Gastroesophageal sphincter (tissue), 4 donors: ENCODE data around the gene RNF212. TPM values are rescaled to one million over a fixed set of nuclear protein-coding genes. Genes with fewer than 3 reads are reported as not detected.

ENCODE experiments used
- ATAC-seq: fragments of 150-250 bp; one replicate; pipeline ENCODE4 v1.9.1; 2016; ENCODE audit warnings: mild to moderate bottlenecking, moderate library complexity
- H3K27ac ChIP-seq, 4 donors: fragments of 200-600 bp; sonication (generic) in 3 of 4; 1 replicate in 3 of 4; 2 replicates in 1 of 4; pipeline ENCODE4 v1.5.1; 2016 to 2019
- H3K27me3 ChIP-seq: fragments of 200-600 bp; sonication (generic); one replicate; pipeline ENCODE4 v1.5.1; 2019
- H3K36me3 ChIP-seq, 2 donors: fragments of 200-600 bp; sonication (generic); one replicate each; pipeline ENCODE4 v1.5.1; 2019; ENCODE audit warnings: control low read depth in 1 of 2
- H3K4me1 ChIP-seq, 3 donors: fragments of 200-600 bp; sonication (generic); 1 replicate in 2 of 3; 2 replicates in 1 of 3; pipeline ENCODE4 v1.5.1; 2016 to 2019; ENCODE audit warnings: control low read depth in 2 of 3
- H3K4me3 ChIP-seq, 2 donors: fragments of 200-600 bp; sonication (generic); one replicate each; pipeline ENCODE4 v1.5.1; 2019; ENCODE audit warnings: mild to moderate bottlenecking in 1 of 2, moderate library complexity in 1 of 2
- H3K9me3 ChIP-seq, 3 donors: fragments of 200-600 bp; sonication (generic); one replicate each; pipeline ENCODE4 v1.5.1; 2017 to 2019; ENCODE audit warnings: control low read depth in 2 of 3
- EP300 ChIP-seq: sonication (generic); formaldehyde crosslinking; IDR thresholded peaks from one replicate; pipeline ENCODE4 v1.6.1; 2017; ENCODE audit warnings: antibody characterized with exemption, mild to moderate bottlenecking
- POLR2A ChIP-seq, 2 donors: fragments of 450-650 bp; IDR thresholded peaks; one replicate each; pipeline ENCODE4 v1.6.1; 2017; ENCODE audit warnings: antibody characterized with exemption in 2 of 2, mild to moderate bottlenecking in 2 of 2, moderate library complexity in 1 of 2
- POLR2AphosphoS5 ChIP-seq: sonication (generic); formaldehyde crosslinking; IDR thresholded peaks from one replicate; pipeline ENCODE4 v1.6.1; 2017; ENCODE audit warnings: antibody characterized with exemption
- whole genome bisulfite sequencing, 2 donors: methylation state at CpG; one replicate each; pipeline ENCODE4 v1.1.5; 2018; ENCODE audit warnings: low coverage in 1 of 2; 5-methylcytosine and 5-hydroxymethylcytosine counted together
- total RNA-seq, 4 donors: library from RNA; depleted of rRNA; stranded (reverse); fragments of >200 nt; gene quantifications; one replicate each; pipeline ENCODE4 v1.1.0, GENCODE V29; 2016
- TF ChIP-seq, protein P1 (sequence below), 4 experiments: fragments of 200-600 bp in 2 of 4; fragments of 450-650 bp in 2 of 4; sonication (generic) in 1 of 4; IDR thresholded peaks; one replicate each; pipeline ENCODE4 v1.5.1; 2017 to 2019; ENCODE audit warnings: antibody characterized with exemption in 4 of 4, mild to moderate bottlenecking in 2 of 4, moderate library complexity in 2 of 4

The RNF212 gene
- total RNA-seq, 4 donors from 2014 or later, result 1.5 to 6.9 (median 4.6) TPM

DNA sequence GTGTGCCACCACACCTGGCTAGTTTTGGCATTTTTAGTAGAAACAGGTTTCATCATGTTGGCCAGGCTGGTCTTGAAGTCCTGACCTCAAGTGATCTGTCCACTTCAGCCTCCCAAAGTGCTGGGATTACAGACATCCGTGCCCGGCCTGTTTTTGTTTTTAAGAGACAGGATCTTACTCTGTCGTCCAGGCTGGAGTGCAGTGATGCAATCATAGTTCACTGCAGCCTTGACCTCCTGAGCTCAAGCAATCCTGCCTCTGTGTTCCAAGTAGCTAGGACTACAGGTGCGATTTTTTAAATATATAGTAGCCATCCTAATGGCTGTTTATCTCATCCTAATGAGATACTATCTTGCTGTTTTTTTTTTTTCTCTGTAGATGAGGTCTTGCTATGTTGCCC lies 47.6 kb downstream of the RNF212 start:
- 33 to 74% methylated on average over 3 to 4 of the region's 4 CpGs for WGBS, 2 donors
- ATAC-seq, result no peak
- TF ChIP-seq, protein P1, sequence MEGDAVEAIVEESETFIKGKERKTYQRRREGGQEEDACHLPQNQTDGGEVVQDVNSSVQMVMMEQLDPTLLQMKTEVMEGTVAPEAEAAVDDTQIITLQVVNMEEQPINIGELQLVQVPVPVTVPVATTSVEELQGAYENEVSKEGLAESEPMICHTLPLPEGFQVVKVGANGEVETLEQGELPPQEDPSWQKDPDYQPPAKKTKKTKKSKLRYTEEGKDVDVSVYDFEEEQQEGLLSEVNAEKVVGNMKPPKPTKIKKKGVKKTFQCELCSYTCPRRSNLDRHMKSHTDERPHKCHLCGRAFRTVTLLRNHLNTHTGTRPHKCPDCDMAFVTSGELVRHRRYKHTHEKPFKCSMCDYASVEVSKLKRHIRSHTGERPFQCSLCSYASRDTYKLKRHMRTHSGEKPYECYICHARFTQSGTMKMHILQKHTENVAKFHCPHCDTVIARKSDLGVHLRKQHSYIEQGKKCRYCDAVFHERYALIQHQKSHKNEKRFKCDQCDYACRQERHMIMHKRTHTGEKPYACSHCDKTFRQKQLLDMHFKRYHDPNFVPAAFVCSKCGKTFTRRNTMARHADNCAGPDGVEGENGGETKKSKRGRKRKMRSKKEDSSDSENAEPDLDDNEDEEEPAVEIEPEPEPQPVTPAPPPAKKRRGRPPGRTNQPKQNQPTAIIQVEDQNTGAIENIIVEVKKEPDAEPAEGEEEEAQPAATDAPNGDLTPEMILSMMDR (IDR thresholded peaks at IDR 0.05), result no peak
- TF ChIP-seq POLR2AphosphoS5 (no peak), POLR2A (IDR thresholded peaks at IDR 0.05) (no peak), EP300 (no peak)

DNA sequence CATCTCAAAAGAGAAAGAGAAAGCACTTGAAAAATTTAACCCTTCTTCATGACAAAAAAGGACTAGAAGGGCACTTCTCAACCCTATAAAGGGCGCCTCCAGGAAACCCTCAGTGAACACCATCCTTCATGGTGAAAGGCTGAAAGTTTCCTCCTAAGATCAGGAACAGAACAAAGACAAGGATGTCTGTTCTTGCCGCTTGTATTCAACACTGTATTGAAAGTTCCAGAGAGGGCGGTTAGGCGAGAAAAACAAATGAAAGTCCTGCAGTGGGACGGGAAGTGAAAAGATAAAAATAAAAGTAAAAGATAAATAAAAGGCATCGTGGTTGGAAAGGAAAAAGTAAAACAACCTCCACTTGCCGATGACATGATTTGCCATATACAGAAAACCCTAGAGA lies 50.9 kb downstream of the RNF212 start:
- WGBS, 2 donors, result 52 to 65% methylated on average over 6 to 7 of the region's 7 CpGs
- Histone ChIP-seq H3K27ac (no peak overlapping the region), H3K36me3 (no peaks in the 10 kb centered on the region), H3K27me3 (peaks cover 67% of the 10 kb centered on the region), H3K4me1 (no peaks in the 10 kb centered on the region), H3K9me3 (no peaks in the 10 kb centered on the region), H3K4me3 (no peak overlapping the region)
- no peak for TF ChIP-seq POLR2A (IDR thresholded peaks at IDR 0.05)
- TF ChIP-seq, protein P1 (IDR thresholded peaks at IDR 0.05), result no peak
- TF ChIP-seq POLR2AphosphoS5, result no peak
- no peak for TF ChIP-seq EP300
- ATAC-seq, result no peak

More for the DNA sequence above, 47.6 kb downstream of the RNF212 start:
- no peaks in the 10 kb centered on the region for H3K9me3 ChIP-seq
- no peak overlapping the region for H3K4me3 ChIP-seq
- no peaks in the 10 kb centered on the region for H3K36me3 ChIP-seq
- no peaks in the 10 kb centered on the region for H3K4me1 ChIP-seq
- H3K27ac ChIP-seq, result no peak overlapping the region
- peaks cover 63% of the 10 kb centered on the region for H3K27me3 ChIP-seq

DNA sequence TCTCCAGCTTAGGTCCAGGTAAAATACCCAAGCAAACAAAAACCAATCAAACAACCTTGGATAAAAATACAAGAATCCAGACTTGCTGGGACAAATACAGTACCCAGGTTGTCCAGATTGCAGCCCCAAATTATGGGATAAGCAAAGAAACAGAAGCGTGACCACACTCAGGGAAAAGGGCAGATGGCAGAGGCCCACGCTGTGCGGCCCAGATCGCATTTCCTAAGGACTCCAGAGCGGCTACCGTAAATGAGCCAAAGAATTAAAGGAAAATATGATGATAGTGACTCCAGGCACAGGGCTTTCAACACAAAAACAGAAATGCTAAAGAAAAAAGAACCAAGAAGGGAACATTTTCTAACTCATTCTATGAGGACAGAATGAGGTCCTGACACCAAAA lies 51.6 kb downstream of the RNF212 start:
- H3K27ac ChIP-seq, result no peak overlapping the region
- ATAC-seq, result no peak
- WGBS, 2 donors, result 76 to 84% methylated on average over 6 of the region's 6 CpGs
- no peak overlapping the region for H3K4me3 ChIP-seq
- TF ChIP-seq EP300 (no peak), POLR2A (IDR thresholded peaks at IDR 0.05) (no peak), POLR2AphosphoS5 (no peak)
- TF ChIP-seq, protein P1 (IDR thresholded peaks at IDR 0.05), result no peak
- no peaks in the 10 kb centered on the region for H3K36me3 ChIP-seq
- H3K27me3 ChIP-seq, result peaks cover 74% of the 10 kb centered on the region
- no peaks in the 10 kb centered on the region for H3K4me1 ChIP-seq
- no peaks in the 10 kb centered on the region for H3K9me3 ChIP-seq

DNA sequence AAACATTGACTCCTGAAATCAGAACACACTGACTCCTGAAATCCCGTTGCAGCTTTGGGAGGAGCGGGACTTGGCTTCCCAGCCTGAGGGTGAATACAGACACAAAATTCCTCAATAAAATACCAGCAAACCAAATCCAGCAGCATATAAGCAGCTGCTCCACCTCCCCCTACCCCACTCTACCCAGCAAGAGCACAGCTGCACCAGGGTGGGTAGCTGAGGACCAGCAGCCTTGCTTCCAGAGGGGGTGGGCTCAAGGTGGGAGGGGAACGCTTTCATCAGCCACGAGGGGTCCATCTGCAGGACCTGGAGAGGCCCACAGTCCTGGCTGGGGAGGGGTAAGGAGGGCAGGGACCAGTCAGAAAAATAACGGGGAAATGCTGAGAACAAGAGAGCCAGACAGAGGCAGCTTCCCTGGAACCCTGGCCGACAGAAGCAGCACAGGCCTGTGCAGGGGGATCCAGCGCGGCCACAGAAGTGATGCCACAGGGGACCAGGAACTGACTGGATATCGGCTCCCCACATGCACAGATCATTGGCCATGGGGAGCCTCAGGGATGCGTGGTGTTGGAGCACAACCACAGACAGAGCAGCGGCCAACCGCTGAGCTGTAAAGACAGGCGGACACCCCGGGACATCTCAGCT lies 52.2 kb downstream of the RNF212 start:
- Histone ChIP-seq H3K27ac (no peak overlapping the region), H3K4me1 (no peaks in the 10 kb centered on the region), H3K4me3 (no peak overlapping the region), H3K9me3 (no peaks in the 10 kb centered on the region), H3K27me3 (peaks cover 78% of the 10 kb centered on the region), H3K36me3 (no peaks in the 10 kb centered on the region)
- 89 to 90% methylated on average over 5 to 10 of the region's 14 CpGs for WGBS, 2 donors
- TF ChIP-seq POLR2AphosphoS5, result no peak
- TF ChIP-seq POLR2A (IDR thresholded peaks at IDR 0.05), result no peak
- TF ChIP-seq, protein P1 (IDR thresholded peaks at IDR 0.05), result no peak
- TF ChIP-seq EP300, result no peak
- no peak for ATAC-seq

- Histone ChIP-seq H3K27ac (no peak overlapping the region), H3K36me3 (no peaks in the 10 kb centered on the region), H3K4me3 (no peak overlapping the region), H3K27me3 (peaks cover 80% of the 10 kb centered on the region), H3K4me1 (peaks cover 0 to 3% (median 0%) of the 10 kb centered on the region in 3 donors), H3K9me3 (no peaks in the 10 kb centered on the region)
- 72% methylated on average over 4 of the region's 9 CpGs; no CpG with 5 or more reads in 1 of the 2 donors for WGBS, 2 donors
- no peak for ATAC-seq
- no peak for TF ChIP-seq POLR2A (IDR thresholded peaks at IDR 0.05)
- TF ChIP-seq, protein P1 (IDR thresholded peaks at IDR 0.05), result no peak
- no peak for TF ChIP-seq EP300
- no peak for TF ChIP-seq POLR2AphosphoS5
These were observed 52.7 kb downstream of the RNF212 start for GRCh38 chr4:1060621-1061020.
